G401.6 (cell line): ENCODE measurements around the gene TBC1D30.
"Not testable (repeated sequence)": the region's sequence is repeated elsewhere in the genome, so short reads cannot be mapped to it uniquely, and the experiment has no call there.

Experiments
- FAIRE-seq: peaks from 2 replicates; lab custom pipeline; 2012; peaks lifted over from hg19 to GRCh38; lab: Jason Lieb, UNC

Gene TBC1D30, protein sequence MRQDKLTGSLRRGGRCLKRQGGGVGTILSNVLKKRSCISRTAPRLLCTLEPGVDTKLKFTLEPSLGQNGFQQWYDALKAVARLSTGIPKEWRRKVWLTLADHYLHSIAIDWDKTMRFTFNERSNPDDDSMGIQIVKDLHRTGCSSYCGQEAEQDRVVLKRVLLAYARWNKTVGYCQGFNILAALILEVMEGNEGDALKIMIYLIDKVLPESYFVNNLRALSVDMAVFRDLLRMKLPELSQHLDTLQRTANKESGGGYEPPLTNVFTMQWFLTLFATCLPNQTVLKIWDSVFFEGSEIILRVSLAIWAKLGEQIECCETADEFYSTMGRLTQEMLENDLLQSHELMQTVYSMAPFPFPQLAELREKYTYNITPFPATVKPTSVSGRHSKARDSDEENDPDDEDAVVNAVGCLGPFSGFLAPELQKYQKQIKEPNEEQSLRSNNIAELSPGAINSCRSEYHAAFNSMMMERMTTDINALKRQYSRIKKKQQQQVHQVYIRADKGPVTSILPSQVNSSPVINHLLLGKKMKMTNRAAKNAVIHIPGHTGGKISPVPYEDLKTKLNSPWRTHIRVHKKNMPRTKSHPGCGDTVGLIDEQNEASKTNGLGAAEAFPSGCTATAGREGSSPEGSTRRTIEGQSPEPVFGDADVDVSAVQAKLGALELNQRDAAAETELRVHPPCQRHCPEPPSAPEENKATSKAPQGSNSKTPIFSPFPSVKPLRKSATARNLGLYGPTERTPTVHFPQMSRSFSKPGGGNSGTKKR

DNA sequence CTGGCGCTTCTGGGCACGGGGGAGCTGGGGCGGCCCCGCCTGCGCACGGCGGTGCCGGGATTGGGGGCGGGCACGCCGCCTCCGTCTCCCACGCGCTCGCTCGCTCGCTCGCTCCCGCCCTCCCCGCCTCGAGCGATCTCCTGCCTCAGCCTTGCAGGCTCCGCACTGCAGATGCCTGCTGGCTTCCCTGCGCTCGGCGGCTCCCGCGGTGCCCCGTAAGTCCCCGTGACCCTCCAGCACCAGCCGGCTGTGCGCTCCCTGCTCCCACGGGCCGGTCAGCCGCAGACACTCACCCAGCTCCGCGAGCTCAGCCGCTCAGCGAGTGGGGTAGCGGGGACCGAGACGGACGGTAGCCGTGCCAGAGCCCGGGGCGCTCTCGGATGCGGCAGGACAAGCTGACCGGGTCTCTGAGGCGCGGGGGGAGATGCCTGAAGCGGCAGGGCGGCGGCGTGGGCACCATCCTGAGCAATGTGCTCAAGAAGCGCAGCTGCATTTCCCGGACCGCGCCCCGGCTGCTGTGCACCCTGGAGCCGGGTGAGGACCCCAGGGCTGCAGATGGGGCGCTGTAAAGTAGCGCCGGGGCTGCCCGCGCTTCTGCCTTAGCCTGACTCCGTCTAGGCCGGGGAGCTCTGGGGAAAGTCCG is at the start of gene TBC1D30:
Gene TBC1D30 (plus strand): TSS at position 148 of the 643 bp plus-strand sequence. CDS start 233 bp downstream, at position 381.
- no peak for FAIRE-seq

DNA sequence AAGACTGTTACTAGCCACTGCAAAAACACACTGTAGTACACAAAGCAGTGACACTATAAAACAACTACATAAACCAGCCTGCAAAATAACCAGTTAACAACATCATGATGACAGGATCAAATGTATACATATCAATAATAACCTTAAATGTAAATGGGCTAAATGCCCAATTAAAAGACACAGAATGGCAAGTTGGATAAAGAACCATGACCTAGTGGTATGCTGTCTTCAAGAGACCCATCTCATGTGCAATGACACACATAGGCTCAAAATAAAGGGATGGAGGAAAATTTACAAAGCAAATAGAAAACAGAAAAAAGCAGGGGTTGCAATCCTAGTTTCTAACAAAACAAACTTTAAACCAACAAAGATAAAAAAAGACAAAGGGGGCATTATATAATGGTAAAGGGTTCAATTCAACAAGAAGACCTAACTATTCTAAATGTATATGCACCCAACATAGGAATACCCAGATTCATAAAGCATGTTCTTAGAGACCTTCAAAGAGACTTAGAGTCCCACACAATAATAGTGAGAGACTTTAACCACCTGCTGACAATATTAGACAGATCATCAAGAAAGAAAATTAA is 49.2 kb upstream of the TBC1D30 start:
- not testable (repeated sequence) for FAIRE-seq

DNA sequence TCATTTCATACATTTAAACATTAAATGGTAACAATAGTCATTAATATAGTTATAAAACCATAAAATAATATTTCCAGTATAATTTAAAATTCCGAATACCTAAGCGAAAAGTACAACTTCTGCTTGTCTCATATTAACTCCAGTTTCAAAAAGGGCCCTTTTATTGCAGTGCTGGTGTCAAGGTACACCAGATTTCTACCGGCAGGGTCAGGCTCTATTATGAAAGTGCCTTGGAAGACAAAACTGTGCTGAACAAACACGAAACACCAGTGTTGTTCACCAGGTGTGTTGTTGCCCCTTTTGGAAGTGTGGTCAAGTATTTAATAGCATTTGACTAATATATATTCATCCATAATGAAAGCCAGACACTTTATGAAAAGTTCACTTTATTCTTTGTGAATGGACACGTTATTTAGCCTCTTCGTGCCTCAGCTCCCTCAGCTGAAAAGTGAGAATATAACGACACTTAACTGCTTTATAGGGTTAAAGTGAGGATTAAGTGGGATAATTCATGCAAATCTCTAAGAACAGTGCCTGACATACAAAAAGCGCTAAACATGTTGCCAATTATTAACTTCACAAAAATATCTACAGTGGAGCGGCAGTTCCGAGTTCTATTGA is 45.0 kb upstream of the TBC1D30 start:
- FAIRE-seq: no peak

DNA sequence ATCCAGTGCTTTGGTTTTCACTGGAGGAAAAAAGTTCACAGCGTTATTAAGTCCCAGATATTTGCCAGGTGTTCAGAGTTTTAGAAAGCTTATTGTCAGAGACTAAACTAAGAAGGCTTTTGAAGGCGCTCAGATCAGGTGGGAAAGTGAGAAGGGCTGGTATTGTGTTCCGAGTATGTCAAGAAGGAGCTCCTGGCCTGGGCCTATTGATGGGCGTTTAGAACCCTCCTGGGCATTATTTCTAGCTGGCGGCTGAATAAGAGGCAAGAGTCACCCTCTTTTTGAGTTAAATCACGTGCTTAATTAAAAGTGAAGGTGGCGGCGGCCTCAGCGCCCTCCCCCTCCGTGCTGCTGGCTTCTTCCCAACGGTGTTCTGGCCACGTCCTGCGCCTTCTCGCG is 44.3 kb upstream of the TBC1D30 start:
- no peak for FAIRE-seq

DNA sequence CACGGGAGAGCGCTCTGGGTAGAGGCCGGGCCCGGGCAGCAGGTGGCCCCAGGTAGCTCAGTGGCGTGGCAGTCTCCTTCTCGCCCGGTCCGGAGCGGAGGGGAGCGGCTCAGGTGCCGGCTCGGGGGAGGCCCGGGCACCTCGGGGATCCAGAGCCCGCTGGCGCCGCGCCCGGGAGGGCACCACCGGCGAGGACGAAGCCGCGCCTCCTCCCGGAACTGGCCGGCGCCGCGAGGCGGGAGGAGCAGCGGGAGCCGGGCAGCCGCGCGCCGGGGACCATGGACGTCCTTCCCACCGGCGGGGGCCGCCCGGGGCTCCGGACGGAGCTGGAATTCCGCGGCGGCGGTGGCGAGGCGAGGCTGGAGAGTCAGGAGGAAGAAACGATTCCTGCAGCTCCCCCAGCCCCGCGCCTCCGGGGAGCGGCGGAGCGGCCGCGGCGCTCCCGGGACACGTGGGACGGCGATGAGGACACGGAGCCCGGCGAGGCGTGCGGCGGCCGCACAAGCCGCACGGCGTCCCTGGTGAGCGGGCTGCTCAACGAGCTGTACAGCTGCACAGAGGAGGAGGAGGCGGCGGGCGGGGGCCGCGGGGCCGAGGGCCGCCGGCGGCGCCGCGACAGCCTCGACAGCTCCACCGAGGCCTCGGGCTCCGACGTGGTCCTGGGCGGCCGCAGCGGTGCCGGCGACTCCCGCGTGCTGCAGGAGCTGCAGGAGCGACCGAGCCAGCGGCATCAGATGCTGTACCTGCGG is 43.7 kb upstream of the TBC1D30 start:
- no peak for FAIRE-seq

DNA sequence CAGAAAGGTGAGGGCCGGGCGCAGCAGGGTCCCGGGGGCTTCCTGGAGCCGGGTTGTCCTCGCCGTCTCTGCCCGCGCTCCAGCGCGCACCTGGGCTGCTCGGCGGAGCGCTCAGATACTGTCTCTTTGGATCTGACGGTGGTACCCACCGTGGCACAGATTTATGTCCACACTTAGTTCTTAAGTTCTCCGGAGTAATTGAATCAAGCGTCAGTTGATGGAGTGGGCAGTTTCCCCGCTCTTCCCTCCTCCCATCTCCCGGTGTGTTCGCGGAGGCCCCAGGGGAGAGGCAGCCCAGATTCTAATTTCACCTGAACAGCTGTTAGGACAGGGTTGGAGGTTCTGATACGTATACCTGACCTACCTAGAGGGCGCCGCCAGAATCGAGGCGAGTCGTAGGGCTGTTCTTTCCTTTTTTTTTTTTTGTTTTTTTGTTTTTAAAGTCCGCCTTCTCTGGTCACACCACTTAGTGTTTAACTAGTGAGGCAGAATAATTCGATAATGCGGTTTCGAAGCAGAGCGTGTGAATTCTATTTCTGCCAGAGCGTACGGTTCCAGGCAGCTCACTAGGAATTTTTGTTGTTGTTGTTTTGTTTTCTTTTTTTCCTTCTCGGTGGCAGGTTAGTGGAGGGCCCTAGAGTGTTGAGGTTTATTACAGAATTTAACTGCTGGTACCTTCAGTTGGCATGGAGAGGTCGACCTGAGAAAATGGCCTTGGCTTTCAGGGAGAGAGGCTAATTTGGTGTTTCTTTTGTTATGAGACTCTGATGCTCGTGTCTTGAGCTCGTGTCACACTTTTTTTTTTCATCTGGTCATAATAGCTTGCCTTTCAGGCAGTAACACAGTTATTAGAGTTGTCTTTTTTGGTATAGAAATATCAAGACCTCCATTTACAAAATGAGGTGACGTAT is 42.9 kb upstream of the TBC1D30 start:
- FAIRE-seq: no peak

DNA sequence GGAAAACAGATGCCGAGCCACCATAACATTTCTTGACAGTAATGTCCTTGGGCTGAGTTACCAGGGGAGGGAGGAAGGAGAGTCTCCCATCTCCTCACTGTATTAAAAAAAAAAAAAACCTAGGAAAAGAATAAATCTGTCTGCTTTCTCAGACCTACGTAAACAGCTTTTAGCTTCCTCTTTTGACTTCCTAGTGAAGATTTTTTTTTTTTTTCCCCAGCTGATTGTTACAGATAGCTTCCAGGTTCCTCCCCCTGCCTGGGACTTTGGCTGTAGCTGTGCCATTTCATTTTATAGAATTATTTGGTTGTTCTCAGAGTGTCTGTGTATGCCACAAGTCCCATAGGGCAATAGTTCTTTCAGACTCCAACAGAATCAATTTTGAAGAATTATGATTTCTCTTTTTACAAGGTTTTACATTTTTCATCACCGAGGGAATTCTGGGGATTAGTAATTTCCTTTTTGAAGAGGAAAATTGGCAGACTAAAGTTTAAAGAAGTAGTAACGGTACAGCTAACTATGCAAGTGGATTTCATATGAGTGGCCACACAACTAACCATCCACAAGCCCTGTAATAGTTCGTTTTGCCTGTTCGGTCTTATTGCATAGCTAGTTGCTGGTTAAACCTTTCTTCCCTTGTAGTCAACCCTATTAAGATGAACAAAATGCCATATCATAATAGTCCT is 42.1 kb upstream of the TBC1D30 start:
- FAIRE-seq: no peak

DNA sequence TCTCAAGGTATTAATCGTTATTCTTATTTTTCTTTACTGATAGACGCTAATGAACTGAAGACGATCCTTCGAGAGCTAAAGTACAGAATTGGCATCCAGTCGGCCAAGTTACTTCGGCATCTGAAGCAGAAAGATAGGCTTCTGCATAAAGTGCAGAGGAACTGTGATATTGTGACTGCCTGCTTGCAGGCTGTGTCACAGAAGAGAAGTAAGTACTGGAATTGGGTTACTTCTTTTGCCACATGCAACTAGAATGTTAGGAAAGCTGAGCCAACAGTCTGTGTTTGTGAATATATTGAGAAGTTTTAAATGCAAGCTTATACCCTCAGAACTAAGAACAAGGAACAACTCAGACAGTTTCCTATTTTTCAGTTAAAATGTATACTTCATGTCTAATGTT is 38.6 kb upstream of the TBC1D30 start:
- FAIRE-seq: no peak

DNA sequence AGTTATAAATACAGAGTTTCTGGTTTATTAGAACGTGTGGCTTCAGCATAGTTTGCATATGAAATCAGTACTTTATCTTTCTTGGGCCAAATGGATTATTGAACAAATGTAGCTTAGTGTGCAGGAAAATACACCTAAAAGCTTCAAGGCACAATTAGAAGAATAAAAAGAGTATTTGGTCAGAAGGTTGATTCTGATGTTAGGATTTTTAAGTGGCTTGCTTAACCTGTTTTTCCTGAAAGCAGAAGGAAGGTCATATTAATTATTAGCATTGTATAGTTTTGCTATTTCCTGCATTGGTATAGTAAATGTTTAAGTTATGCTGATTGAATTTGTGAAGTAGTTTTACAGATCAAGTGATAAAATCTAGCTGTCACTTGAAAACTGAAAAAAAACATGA is 34.3 kb upstream of the TBC1D30 start:
- no peak for FAIRE-seq

DNA sequence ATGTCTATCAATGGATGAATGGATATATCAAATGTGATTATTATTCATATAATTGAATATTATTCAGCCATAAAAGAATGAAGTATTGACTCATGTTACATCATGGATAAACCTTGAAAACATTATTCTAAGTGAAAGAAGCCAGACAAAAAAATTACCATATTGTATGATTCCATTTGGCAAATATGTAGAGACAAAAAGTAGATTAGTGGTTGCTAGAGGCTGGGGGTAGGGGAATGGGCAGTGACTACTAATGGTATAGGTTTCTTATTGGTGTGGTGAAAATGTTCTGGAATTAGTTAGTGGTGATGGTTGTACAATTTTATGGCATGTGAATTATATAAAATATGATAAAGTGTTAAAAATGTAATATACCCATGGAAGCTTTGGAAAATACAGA is 33.4 kb upstream of the TBC1D30 start:
- peak; percentile 6 for FAIRE-seq

DNA sequence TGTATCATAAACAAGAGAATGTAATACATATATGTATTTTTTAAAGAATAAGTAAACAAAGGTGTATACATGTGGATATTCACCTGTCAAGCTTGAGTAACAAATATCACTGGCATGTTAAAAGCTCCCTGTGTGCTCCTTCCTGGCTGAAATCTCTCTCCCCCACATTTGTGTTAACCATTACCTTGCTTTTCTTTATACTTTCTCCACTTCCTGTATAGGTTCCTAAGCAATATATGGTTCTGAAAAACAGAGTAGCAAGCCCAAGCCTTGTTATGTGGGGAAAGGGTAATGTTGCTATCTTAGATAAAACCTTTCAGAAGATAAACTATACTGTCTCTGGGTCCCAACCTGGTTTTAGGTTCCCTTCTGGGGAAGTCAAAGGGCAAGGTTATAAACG is 32.3 kb upstream of the TBC1D30 start:
- no peak for FAIRE-seq

DNA sequence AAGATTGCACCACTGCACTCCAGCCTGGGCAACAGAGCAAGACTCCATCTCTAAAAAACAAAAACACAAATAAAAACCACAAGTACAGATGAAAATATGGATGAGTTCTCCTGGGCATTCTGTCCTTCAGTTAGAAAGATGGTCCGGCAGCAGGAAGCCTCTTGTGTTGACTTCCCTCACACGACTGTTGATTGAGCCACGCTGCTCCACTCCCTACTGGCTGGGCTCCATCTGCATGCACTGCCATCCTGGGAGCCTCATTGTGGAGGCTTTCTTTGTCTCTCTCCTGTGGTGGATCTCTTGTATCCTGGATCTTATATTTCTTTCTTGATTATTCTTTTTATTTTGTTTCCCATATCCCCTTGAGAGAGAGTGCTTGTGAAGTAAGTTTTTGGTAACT is 30.8 kb upstream of the TBC1D30 start:
- FAIRE-seq: no peak

DNA sequence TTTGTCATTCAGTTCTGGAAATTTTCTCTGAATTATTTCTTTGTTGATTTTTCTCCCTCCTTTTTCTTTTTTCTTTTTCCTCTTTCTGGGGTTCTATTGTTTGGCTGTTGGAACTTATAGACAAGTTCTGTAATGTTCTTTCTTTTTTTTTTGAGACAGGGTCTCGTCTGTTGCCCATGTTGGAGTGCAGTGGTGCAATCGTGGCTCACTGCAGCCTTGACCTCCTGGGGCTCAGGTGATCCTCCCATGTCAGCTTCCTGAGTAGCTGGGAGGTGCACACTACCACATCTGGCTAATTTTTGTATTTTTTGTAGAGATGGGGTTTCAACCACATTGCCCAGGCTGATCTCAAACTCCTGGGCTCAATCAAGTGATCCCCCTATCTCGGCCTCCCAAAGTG is 30.1 kb upstream of the TBC1D30 start:
- no peak for FAIRE-seq

DNA sequence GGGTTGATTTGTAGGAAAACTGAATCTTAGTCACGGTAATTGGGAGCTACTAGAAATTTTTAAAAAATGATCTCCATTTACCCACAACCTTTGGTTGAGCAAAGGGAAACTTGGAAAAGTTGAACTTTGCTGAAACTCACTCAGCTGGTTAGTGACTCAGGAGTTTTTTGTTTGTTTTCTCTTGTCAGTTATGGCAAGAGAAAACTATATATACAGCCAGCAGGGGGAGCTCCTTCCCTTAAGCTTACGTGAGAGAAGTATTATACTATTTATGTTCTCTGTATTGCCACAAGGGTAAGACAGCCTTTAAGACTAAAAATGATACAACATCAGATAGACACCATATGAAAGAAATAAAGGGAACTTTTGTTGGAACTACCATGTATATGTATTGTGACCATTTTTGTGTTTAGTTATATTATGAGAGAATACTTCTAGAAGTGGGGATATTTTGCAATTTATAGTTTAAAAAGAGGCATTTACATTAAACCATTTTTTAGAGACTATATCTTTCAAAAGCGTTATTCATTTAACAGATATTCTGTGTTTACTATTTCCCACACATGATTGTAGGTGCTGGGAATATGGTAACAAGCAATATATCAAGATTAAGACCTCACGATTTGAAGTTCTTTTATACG is 28.1 kb upstream of the TBC1D30 start:
- FAIRE-seq: peak; percentile 97

DNA sequence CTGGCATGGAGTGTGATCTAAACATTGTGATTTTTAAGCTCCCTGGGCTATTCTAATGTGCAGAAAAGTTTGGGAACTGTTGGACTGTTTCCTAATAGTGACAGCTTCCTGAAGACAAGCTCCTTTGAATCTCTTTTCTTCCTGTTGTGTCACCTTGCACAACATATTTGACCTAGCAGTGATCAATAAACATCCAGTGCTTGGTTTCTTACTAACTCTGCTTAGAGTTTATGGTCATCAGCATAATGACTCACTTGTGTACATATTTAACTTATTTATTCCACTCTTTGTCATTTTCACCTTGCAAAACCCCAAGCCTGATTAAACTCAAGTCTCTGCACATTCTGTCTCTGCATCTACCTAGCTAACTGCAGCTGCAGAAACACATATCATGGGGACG is 27.3 kb upstream of the TBC1D30 start:
- FAIRE-seq: no peak

DNA sequence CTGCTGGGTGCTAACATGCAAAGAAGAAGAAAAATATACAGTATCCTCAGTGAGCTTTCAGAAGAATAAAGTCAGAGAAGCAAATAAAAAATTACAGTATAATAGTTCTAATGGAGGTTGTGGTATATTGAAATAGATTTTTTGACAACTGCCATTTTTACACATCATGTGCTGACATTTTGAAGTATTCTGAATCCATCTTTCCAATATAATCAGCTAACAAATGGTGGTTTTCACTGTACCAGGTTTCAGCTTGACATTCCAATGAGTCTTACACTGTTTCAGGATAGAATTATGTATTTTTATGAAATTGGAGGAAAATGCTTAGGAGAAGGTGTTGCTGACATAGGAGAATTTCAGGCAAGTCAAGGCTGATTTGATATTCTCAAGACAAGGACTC is 26.3 kb upstream of the TBC1D30 start:
- no peak for FAIRE-seq

DNA sequence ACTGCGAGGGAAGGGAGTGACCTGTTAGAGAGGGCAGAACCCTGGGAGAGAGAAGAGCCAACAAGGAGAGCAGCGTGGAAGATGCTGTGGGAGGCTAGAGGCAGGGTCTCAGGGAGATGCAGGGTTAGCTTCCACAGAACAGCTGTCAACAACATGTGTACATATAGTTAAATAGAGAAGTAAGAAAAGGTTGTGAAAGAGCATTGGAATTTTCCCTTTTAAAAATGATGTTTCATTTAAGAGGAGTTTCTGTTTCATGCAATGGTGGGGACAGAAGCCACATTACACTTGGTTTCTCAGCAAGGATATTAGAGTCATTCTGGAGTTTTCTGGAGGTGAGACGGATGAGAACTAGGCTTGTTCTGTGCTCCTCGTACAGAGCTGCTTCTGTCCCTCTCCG is 23.8 kb upstream of the TBC1D30 start:
- no peak for FAIRE-seq

DNA sequence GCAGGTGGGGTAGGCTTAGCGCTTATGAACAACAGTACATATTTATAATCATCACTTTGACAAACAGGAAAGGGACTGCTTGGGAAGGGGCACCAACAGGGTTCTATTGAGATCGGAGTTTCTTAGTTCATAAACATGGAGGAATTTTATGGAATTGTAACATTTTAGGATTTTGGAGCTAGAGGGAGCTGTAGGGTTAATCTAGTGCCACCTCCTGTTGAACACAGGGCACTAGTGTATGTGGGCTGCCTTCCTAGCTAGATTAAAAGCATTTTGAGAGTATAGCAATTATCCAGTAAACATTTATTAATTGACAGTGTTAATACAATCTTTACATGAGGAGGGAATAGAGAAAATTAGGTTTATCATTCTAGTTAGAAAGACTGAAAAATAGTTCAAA is 23.1 kb upstream of the TBC1D30 start:
- peak; percentile 67 for FAIRE-seq

DNA sequence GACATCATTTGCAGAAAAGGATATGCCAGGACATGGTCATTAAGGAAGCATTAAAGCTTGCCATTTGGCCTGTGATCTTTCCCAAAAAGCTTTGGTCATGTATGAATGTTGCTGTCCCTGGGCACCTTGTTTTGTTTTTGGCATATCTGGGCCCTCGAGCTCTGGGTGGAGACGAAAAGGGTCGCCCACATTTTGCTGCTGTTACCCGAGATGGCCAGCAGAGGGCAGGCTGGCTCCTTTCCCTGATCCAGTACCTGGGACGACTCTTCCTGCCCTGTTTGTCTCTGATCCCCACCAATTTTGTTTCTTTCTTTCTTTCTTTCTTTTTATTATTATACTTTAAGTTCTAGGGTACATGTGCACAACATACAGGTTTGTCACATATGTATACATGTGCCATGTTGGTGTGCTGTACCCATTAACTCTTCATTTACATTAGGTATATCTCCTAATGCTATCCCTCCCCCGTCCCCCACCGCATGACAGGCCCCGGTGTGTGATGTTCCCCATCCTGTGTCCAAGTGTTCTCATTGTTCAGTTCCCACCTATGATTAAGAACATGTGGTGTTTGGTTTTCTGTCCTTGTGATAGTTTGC is 22.2 kb upstream of the TBC1D30 start:
- FAIRE-seq: peak; percentile 75
